ENCODE data around the gene PARM1. TPM values are rescaled to one million over a fixed set of nuclear protein-coding genes. Genes with fewer than 3 reads are reported as not detected.

The PARM1 gene
- total and polyA plus RNA-seq, 2 donors (not counting 1 experiment from before 2014, with no cell fraction given): 0.30 to 2.0 TPM

DNA sequence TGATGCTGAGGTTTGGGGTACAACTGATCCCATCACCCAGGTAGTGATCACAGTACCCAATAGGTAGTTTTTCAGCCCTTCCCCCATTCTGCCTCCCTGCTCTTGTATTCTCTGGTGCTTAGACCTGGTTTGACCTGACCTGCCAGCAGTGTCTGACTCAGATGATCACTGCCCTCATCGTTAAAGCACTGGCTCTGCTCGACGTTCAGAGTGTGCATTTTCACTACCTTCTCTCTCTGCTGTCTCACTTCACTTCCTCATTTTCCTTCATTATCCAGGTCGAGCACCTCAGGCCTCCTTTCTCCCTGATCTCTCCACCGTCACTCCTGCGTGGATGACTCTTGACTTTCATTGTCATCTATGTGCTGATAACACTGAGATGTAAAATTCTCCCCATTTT lies 83.6 kb downstream of the PARM1 start:
- Histone ChIP-seq H3K9ac (ENCODE audit: insufficient read depth, low read length) (no peak overlapping the region), H2AFZ (ENCODE audit: low read length) (no peak overlapping the region), H3K27ac (ENCODE audit: insufficient read depth, low read length) (no peak overlapping the region), H4K20me1 (ENCODE audit: control insufficient read depth, extremely low read depth, insufficient read depth, low read length) (no peaks in the 10 kb centered on the region), H3K4me1 (ENCODE audit: control insufficient read depth, extremely low read depth, insufficient read depth, low read length) (no peaks in the 10 kb centered on the region), H3K4me2 (ENCODE audit: extremely low read depth, insufficient read depth, low read length) (no peak overlapping the region), H3K4me3 (replicated peaks in 1 of 4; ENCODE audit: control extremely low read depth in 1 of 4, insufficient read depth in 1 of 4, low read depth in 3 of 4, low read length in 4 of 4) (no peak overlapping the region), H3K27me3 (ENCODE audit: control insufficient read depth, insufficient read depth, low read length) (no peaks in the 10 kb centered on the region), H3K9me3 (ENCODE audit: control insufficient read depth, insufficient read depth, low read depth, low read length) (no peaks in the 10 kb centered on the region), H3K36me3 (ENCODE audit: control insufficient read depth, insufficient read depth, low read length) (no peaks in the 10 kb centered on the region), H3K79me2 (ENCODE audit: control insufficient read depth, insufficient read depth, low read length) (no peaks in the 10 kb centered on the region)
- TF ChIP-seq, protein P1, sequence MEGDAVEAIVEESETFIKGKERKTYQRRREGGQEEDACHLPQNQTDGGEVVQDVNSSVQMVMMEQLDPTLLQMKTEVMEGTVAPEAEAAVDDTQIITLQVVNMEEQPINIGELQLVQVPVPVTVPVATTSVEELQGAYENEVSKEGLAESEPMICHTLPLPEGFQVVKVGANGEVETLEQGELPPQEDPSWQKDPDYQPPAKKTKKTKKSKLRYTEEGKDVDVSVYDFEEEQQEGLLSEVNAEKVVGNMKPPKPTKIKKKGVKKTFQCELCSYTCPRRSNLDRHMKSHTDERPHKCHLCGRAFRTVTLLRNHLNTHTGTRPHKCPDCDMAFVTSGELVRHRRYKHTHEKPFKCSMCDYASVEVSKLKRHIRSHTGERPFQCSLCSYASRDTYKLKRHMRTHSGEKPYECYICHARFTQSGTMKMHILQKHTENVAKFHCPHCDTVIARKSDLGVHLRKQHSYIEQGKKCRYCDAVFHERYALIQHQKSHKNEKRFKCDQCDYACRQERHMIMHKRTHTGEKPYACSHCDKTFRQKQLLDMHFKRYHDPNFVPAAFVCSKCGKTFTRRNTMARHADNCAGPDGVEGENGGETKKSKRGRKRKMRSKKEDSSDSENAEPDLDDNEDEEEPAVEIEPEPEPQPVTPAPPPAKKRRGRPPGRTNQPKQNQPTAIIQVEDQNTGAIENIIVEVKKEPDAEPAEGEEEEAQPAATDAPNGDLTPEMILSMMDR (conservative IDR thresholded peaks at IDR 0.05 in 1 of 2, IDR thresholded peaks at IDR 0.05 in 1 of 2; ENCODE audit: low read depth in 1 of 2, low read length in 2 of 2): no peak
- TF ChIP-seq EZH2 (IDR thresholded peaks at IDR 0.05; ENCODE audit: low read length, missing control alignments): no peak
- DNase-seq (ENCODE audit: low read depth in 2 of 2): no peak

DNA sequence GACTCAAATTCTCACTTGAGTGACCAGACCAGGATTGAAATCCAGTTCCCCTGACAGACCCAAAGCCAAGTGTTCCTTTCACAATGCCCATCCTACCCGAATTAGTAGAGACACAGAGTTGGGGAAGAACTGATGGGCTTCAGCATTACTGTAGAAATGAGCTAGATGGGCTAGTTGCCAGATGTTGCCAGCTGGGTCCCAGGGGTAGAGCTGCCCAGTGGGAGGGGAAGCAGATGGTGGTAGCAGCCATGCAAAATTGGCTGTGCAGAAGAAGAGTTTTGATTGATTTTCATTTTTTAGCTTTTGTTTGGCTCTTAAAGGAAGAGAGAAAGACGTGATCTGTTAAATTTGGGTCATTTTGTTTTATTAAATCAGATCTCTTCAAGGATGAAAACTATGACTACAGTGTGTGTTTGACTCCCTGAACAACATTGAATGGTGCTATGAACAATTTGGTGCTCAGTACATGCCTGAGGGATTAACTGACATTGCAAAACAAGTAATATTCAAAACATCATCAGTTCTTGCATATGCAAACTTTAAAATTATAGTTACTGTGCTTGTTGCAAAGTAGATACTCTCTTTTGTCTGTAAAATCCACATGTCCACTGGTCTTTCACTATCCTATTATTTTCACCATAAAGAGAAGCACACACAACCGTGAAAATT lies 86.0 kb downstream of the PARM1 start:
- Histone ChIP-seq H3K4me1 (ENCODE audit: control insufficient read depth, extremely low read depth, insufficient read depth, low read length) (no peaks in the 10 kb centered on the region), H3K36me3 (ENCODE audit: control insufficient read depth, insufficient read depth, low read length) (no peaks in the 10 kb centered on the region), H3K79me2 (ENCODE audit: control insufficient read depth, insufficient read depth, low read length) (no peaks in the 10 kb centered on the region), H3K4me2 (ENCODE audit: extremely low read depth, insufficient read depth, low read length) (no peak overlapping the region), H3K9me3 (ENCODE audit: control insufficient read depth, insufficient read depth, low read depth, low read length) (no peaks in the 10 kb centered on the region), H3K9ac (ENCODE audit: insufficient read depth, low read length) (no peak overlapping the region), H4K20me1 (ENCODE audit: control insufficient read depth, extremely low read depth, insufficient read depth, low read length) (no peaks in the 10 kb centered on the region), H3K4me3 (replicated peaks in 1 of 4; ENCODE audit: control extremely low read depth in 1 of 4, insufficient read depth in 1 of 4, low read depth in 3 of 4, low read length in 4 of 4) (no peak overlapping the region), H2AFZ (ENCODE audit: low read length) (no peak overlapping the region), H3K27me3 (ENCODE audit: control insufficient read depth, insufficient read depth, low read length) (no peaks in the 10 kb centered on the region), H3K27ac (ENCODE audit: insufficient read depth, low read length) (no peak overlapping the region)
- no peak for DNase-seq (ENCODE audit: low read depth in 2 of 2)
- no peak for TF ChIP-seq EZH2 (IDR thresholded peaks at IDR 0.05; ENCODE audit: low read length, missing control alignments)
- TF ChIP-seq, protein P1 (conservative IDR thresholded peaks at IDR 0.05 in 1 of 2, IDR thresholded peaks at IDR 0.05 in 1 of 2; ENCODE audit: low read depth in 1 of 2, low read length in 2 of 2): no peak

DNA sequence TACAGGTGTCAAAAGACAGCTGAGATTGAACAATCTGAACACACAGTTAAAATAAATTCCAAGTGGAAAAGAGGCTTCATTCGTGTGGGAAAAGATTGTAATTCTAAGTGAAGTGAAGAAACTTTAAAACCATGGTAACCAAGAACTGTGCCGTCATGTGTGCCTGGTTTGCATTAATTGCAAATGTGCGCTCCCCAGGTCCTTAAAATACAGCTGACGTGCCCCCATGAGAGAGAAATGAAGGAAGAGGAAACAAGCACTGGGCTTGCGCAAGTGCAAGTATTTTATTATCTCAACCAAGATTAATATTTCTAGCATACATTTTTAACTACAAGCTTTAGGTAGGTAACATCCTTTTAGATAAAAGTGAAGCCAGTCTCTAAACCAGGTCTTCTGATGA lies 92.5 kb downstream of the PARM1 start:
- Histone ChIP-seq H3K9me3 (ENCODE audit: control insufficient read depth, insufficient read depth, low read depth, low read length) (no peaks in the 10 kb centered on the region), H3K4me1 (ENCODE audit: control insufficient read depth, extremely low read depth, insufficient read depth, low read length) (no peaks in the 10 kb centered on the region), H3K79me2 (ENCODE audit: control insufficient read depth, insufficient read depth, low read length) (no peaks in the 10 kb centered on the region), H3K4me3 (replicated peaks in 1 of 4; ENCODE audit: control extremely low read depth in 1 of 4, insufficient read depth in 1 of 4, low read depth in 3 of 4, low read length in 4 of 4) (no peak overlapping the region), H4K20me1 (ENCODE audit: control insufficient read depth, extremely low read depth, insufficient read depth, low read length) (no peaks in the 10 kb centered on the region), H2AFZ (ENCODE audit: low read length) (no peak overlapping the region), H3K27me3 (ENCODE audit: control insufficient read depth, insufficient read depth, low read length) (no peaks in the 10 kb centered on the region), H3K4me2 (ENCODE audit: extremely low read depth, insufficient read depth, low read length) (no peak overlapping the region), H3K27ac (ENCODE audit: insufficient read depth, low read length) (no peak overlapping the region), H3K9ac (ENCODE audit: insufficient read depth, low read length) (no peak overlapping the region), H3K36me3 (ENCODE audit: control insufficient read depth, insufficient read depth, low read length) (no peaks in the 10 kb centered on the region)
- TF ChIP-seq EZH2 (IDR thresholded peaks at IDR 0.05; ENCODE audit: low read length, missing control alignments): no peak
- TF ChIP-seq, protein P1 (conservative IDR thresholded peaks at IDR 0.05 in 1 of 2, IDR thresholded peaks at IDR 0.05 in 1 of 2; ENCODE audit: low read depth in 1 of 2, low read length in 2 of 2): no peak
- DNase-seq (ENCODE audit: low read depth in 2 of 2): no peak
